OCI-LY3 (cell line): ENCODE data around the gene STK35.

Experiments used
- EZH2phosphoT487 ChIP-seq: fragments of 200-600 bp; shearing (Covaris generic); IDR thresholded peaks from 2 replicates; pipeline ENCODE4 v1.6.1; 2018; ENCODE audit warnings: antibody characterized with exemption, mixed run types, low read depth
- TF ChIP-seq, protein P1 (sequence below): fragments of 200-600, 300-600 bp; sonication (generic); IDR thresholded peaks from 2 replicates; pipeline ENCODE4 v1.5.1; 2014; ENCODE audit warnings: antibody characterized with exemption, low read length, low read depth

GRCh38 chr20:2127238-2127637, 25.6 kb downstream of the STK35 start:
- TF ChIP-seq, protein P1, sequence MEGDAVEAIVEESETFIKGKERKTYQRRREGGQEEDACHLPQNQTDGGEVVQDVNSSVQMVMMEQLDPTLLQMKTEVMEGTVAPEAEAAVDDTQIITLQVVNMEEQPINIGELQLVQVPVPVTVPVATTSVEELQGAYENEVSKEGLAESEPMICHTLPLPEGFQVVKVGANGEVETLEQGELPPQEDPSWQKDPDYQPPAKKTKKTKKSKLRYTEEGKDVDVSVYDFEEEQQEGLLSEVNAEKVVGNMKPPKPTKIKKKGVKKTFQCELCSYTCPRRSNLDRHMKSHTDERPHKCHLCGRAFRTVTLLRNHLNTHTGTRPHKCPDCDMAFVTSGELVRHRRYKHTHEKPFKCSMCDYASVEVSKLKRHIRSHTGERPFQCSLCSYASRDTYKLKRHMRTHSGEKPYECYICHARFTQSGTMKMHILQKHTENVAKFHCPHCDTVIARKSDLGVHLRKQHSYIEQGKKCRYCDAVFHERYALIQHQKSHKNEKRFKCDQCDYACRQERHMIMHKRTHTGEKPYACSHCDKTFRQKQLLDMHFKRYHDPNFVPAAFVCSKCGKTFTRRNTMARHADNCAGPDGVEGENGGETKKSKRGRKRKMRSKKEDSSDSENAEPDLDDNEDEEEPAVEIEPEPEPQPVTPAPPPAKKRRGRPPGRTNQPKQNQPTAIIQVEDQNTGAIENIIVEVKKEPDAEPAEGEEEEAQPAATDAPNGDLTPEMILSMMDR: no peak
- TF ChIP-seq EZH2phosphoT487: no peak
